ENCODE data around the gene LARGE1. TPM values are rescaled to one million over a fixed set of nuclear protein-coding genes. Genes with fewer than 3 reads are reported as not detected.

LARGE1 gene
- total RNA-seq, 2 donors from 2014 or later: 12.5 to 21.1 TPM

DNA sequence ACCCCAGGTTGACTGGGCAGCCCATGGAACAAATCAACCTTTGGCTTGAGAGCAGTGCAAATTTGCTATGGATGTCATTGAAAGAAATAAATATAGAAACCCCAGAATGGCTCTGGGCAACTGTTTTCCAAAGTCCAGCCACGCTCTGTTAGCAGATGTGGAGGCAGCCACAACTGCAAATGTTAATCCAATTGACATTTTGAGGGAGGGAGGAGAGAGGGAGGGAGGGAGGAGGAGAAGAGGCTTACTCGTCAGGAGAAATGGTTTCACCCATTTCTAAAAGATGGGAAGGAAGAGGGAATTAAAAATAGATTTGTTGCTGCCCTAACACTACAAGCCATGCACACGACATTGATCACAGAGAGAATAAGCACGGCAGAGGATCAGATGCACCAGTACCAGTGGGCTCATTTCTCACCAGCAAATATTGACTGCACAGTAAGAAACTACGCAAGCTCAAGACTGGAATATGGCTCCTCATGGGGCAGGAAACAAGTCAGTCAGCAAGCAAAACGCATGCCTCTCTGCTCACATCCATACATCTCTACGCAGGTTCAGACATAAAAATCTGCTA, 229.1 kb downstream of the LARGE1 start:
- Histone ChIP-seq H3K4me1 (no peaks in the 10 kb centered on the region), H3K27me3 (no peaks in the 10 kb centered on the region), H3K9me3 (no peaks in the 10 kb centered on the region), H3K27ac (no peak overlapping the region), H3K4me3 (no peak overlapping the region), H3K36me3 (replicated peaks in 1 of 2; ENCODE audit: insufficient read depth in 1 of 2, low read depth in 2 of 2) (no peaks in the 10 kb centered on the region)
- WGBS, 2 donors: 82 to 88% methylated on average over 7 of the region's 7 CpGs
- intact Hi-C loops (cut with DNase I): no loop called here
- ATAC-seq: no peak
- TF ChIP-seq POLR2A (IDR thresholded peaks at IDR 0.05): no peak
- TF ChIP-seq, protein P1, sequence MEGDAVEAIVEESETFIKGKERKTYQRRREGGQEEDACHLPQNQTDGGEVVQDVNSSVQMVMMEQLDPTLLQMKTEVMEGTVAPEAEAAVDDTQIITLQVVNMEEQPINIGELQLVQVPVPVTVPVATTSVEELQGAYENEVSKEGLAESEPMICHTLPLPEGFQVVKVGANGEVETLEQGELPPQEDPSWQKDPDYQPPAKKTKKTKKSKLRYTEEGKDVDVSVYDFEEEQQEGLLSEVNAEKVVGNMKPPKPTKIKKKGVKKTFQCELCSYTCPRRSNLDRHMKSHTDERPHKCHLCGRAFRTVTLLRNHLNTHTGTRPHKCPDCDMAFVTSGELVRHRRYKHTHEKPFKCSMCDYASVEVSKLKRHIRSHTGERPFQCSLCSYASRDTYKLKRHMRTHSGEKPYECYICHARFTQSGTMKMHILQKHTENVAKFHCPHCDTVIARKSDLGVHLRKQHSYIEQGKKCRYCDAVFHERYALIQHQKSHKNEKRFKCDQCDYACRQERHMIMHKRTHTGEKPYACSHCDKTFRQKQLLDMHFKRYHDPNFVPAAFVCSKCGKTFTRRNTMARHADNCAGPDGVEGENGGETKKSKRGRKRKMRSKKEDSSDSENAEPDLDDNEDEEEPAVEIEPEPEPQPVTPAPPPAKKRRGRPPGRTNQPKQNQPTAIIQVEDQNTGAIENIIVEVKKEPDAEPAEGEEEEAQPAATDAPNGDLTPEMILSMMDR (IDR thresholded peaks at IDR 0.05): no peak
- DNase-seq: no peak

DNA sequence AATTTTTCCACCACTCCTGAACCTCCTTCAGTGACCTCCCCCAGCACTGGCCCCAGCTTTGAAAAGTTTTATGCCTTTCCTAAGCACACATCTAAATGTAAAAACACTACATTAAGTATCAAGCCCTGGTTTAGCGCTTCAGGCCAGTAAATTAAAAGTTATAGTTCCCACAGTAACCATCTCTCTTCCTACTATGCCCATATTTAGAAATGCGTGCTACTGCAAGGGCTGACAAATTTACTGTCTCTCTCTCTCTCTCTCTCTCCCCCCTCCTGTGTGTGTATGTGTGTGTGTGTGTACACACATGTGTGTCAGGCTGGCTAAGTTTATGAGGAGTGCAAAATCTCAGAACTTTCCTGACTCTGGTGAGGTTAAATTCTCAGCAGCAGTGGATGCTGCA, 231.4 kb downstream of the LARGE1 start:
- H3K27ac ChIP-seq: no peak overlapping the region
- DNase-seq (no peak), ATAC-seq (no peak)
- no peaks in the 10 kb centered on the region for H3K36me3 ChIP-seq (replicated peaks in 1 of 2; ENCODE audit: insufficient read depth in 1 of 2, low read depth in 2 of 2)
- no peaks in the 10 kb centered on the region for H3K9me3 ChIP-seq
- no peak for TF ChIP-seq POLR2A (IDR thresholded peaks at IDR 0.05)
- TF ChIP-seq, protein P1 (IDR thresholded peaks at IDR 0.05): no peak
- no peak overlapping the region for H3K4me3 ChIP-seq
- intact Hi-C loops (cut with DNase I): no loop called here
- H3K4me1 ChIP-seq: no peaks in the 10 kb centered on the region
- no peaks in the 10 kb centered on the region for H3K27me3 ChIP-seq
- WGBS, 2 donors: 86 to 96% methylated on average over 2 of the region's 2 CpGs

DNA sequence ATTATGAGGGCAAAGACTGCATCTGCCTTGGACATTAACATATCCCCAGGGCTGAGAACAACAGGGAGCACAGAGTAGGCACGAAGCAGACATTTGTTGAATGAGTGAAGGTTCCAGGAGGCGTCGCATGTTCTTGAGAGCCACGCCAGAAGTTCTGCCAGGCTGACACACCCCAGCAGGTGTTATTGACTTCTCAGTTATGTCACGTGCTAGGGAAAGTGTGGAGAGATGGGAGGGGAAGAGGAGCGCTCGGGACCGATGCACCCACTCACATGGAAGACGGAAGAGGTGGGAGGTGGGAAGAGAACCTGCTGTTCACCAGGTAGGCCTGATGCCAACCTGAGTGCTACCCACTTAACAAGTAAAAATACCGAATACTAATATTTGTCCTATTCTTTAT, 232.8 kb downstream of the LARGE1 start:
- intact Hi-C loops (cut with DNase I): no loop called here
- no peak for ATAC-seq
- no peaks in the 10 kb centered on the region for H3K27me3 ChIP-seq
- no peaks in the 10 kb centered on the region for H3K9me3 ChIP-seq
- H3K36me3 ChIP-seq (replicated peaks in 1 of 2; ENCODE audit: insufficient read depth in 1 of 2, low read depth in 2 of 2): no peaks in the 10 kb centered on the region
- DNase-seq: peak in 2 of 4 donors; percentile 18 to 39
- WGBS, 2 donors: 71 to 79% methylated on average over 10 of the region's 10 CpGs
- no peaks in the 10 kb centered on the region for H3K4me1 ChIP-seq
- H3K27ac ChIP-seq: no peak overlapping the region
- H3K4me3 ChIP-seq: no peak overlapping the region
- TF ChIP-seq POLR2A (IDR thresholded peaks at IDR 0.05): no peak
- TF ChIP-seq, protein P1 (IDR thresholded peaks at IDR 0.05): no peak

DNA sequence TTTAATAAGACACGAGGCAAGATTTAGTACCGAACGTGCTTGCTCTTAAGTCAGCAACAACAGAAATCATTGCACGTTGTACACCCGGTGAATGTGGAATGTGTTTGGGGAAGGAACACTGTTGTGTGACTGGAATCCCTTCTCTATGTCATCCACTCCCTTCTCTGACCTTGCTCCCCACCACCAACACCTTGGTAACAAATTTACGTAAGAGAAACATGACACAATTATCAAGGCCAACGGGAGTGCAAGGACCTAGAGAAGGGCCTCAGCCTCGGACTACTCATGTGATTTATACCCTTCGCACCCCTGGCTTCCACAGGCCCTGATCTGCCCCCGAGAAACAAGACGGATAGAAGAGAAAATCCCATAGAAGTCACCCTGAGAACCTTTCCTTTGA, 236.2 kb downstream of the LARGE1 start:
- Histone ChIP-seq H3K36me3 (replicated peaks in 1 of 2; ENCODE audit: insufficient read depth in 1 of 2, low read depth in 2 of 2) (no peaks in the 10 kb centered on the region), H3K9me3 (no peaks in the 10 kb centered on the region), H3K27me3 (no peaks in the 10 kb centered on the region), H3K4me3 (no peak overlapping the region), H3K4me1 (no peaks in the 10 kb centered on the region), H3K27ac (no peak overlapping the region)
- WGBS, 2 donors: 86 to 87% methylated on average over 11 of the region's 11 CpGs
- intact Hi-C loops (cut with DNase I): no loop called here
- no peak for TF ChIP-seq POLR2A (IDR thresholded peaks at IDR 0.05)
- TF ChIP-seq, protein P1 (IDR thresholded peaks at IDR 0.05): no peak
- DNase-seq: no peak
- no peak for ATAC-seq

DNA sequence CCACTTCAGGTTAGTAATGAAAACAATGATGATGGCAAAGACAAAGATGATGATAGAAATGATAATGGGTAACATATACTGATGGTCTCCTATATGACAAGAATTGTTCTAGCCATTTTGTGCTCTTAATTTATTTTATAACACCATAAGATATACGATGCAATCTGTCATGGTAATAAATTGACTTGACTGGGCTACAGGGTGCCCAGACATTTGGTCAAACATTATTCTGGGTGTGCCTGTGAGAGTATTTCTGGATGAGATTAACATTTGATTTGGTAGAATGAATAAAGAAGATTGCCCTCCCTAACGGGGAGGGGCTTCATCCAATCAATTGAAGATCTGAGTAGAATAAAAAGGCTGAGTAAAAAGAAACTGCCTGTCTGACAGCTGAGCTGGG, 237.3 kb downstream of the LARGE1 start:
- intact Hi-C loops (cut with DNase I): no loop called here
- 63 to 95% methylated on average over 2 of the region's 2 CpGs for WGBS, 2 donors
- Histone ChIP-seq H3K4me3 (no peak overlapping the region), H3K27ac (no peak overlapping the region), H3K27me3 (no peaks in the 10 kb centered on the region), H3K36me3 (replicated peaks in 1 of 2; ENCODE audit: insufficient read depth in 1 of 2, low read depth in 2 of 2) (no peaks in the 10 kb centered on the region), H3K9me3 (no peaks in the 10 kb centered on the region), H3K4me1 (no peaks in the 10 kb centered on the region)
- DNase-seq (no peak), ATAC-seq (no peak)
- TF ChIP-seq, protein P1 (IDR thresholded peaks at IDR 0.05): no peak
- no peak for TF ChIP-seq POLR2A (IDR thresholded peaks at IDR 0.05)

Data from body of pancreas (tissue), 4 donors.